Small intestine (tissue), 7 donors: ENCODE results near the gene EDIL3. TPM values are rescaled to one million over a fixed set of nuclear protein-coding genes. Genes with fewer than 3 reads are reported as not detected.

Source experiments
- DNase-seq, 2 donors: peaks; one replicate each; pipeline versions ENCODE4 v3.0.0 to v3.0.0-alpha.2; 2013
- FAIRE-seq: peaks from 2 replicates; lab custom pipeline; 2012; peaks lifted over from hg19 to GRCh38; lab: Jason Lieb, UNC
- H3K27ac ChIP-seq, 3 donors: one replicate each; pipeline ENCODE4 v1.5.1; 2013; ENCODE audit warnings: low read length in 2 of 3, mild to moderate bottlenecking in 2 of 3, control low read depth in 1 of 3, inconsistent platforms in 1 of 3, low read depth in 1 of 3, moderate library complexity in 1 of 3
- H3K27me3 ChIP-seq, 3 donors: one replicate each; pipeline ENCODE4 v1.6.1; 2013; ENCODE audit warnings: low read length in 3 of 3, inconsistent platforms in 1 of 3; ENCODE audit not compliant: control insufficient read depth in 3 of 3, insufficient read depth in 3 of 3
- H3K36me3 ChIP-seq, 3 donors: one replicate each; pipeline ENCODE4 v1.6.1; 2013; ENCODE audit warnings: low read length in 3 of 3, inconsistent platforms in 1 of 3, low read depth in 1 of 3, mild to moderate bottlenecking in 1 of 3, moderate library complexity in 1 of 3; ENCODE audit not compliant: control insufficient read depth in 3 of 3, insufficient read depth in 2 of 3
- H3K4me1 ChIP-seq, 3 donors: one replicate each; pipeline ENCODE4 v1.6.1; 2013; ENCODE audit warnings: low read length in 2 of 3, inconsistent platforms in 1 of 3, low read depth in 1 of 3, mild to moderate bottlenecking in 1 of 3, moderate library complexity in 1 of 3; ENCODE audit not compliant: control insufficient read depth in 3 of 3, insufficient read depth in 2 of 3
- H3K4me3 ChIP-seq, 3 donors: one replicate each; pipeline ENCODE4 v1.5.1; 2013; ENCODE audit warnings: low read length in 3 of 3, control low read depth in 1 of 3, inconsistent platforms in 1 of 3, low read depth in 1 of 3, mild to moderate bottlenecking in 1 of 3, moderate library complexity in 1 of 3
- H3K9me3 ChIP-seq, 2 donors: one replicate each; pipeline ENCODE4 v1.6.1; 2013; ENCODE audit warnings: low read depth in 1 of 2, low read length in 1 of 2; ENCODE audit not compliant: control insufficient read depth in 2 of 2, insufficient read depth in 1 of 2
- WGBS, 3 donors: extraction: QIAGEN DNeasy Blood & Tissue Kit; methylation state at CpG; one replicate each; pipeline ENCODE4 v1.1.7; 2013; 5-methylcytosine and 5-hydroxymethylcytosine counted together
- polyA plus RNA-seq, 4 donors: library from polyadenylated mRNA; stranded (reverse) in 3 of 4; unstranded in 1 of 4; fragments of 200-250 nt in 3 of 4; fragments of 120-200 nt in 1 of 4; gene quantifications; one replicate each; pipeline versions ENCODE4 v1.2.1 to v1.2.3, GENCODE V29; 2013
- donor health status: healthy with polysubstance abuse.
- donor health status: control.
- donor health status: control.
- donor health status: Bipolar disorder and iron deficiency.
- donor health status: healthy.

Gene EDIL3
- polyA plus RNA-seq, 4 donors = 1.6 to 24.6 (median 5.1) TPM; not detected in 1

DNA sequence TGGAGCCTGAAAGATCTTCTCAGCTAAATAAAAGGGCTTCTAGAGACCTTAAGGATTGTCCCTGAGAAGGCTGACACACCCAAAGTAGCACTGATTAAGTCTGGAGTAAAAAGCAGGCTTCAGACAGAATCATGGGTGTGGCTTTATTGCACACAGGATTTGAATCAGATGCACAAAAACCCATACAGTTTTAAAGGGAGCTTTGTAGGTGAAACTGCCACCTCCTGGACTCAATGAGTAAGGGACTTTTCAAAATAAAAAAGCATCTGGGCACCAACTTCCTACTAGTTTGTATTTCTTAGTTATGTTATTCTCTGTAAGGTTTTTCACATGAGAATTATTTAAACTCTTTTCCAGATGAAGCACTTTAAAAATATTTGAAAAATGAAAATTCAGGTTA is 129.4 kb downstream of the EDIL3 start:
- DNase-seq = peak in 1 of 2 donors; percentile 4
- Histone ChIP-seq H3K4me3 (no peak overlapping the region), H3K27me3 (no peaks in the 10 kb centered on the region), H3K27ac (no peak overlapping the region), H3K36me3 (no peaks in the 10 kb centered on the region), H3K4me1 (no peaks in the 10 kb centered on the region), H3K9me3 (no peaks in the 10 kb centered on the region)
- no peak for FAIRE-seq

DNA sequence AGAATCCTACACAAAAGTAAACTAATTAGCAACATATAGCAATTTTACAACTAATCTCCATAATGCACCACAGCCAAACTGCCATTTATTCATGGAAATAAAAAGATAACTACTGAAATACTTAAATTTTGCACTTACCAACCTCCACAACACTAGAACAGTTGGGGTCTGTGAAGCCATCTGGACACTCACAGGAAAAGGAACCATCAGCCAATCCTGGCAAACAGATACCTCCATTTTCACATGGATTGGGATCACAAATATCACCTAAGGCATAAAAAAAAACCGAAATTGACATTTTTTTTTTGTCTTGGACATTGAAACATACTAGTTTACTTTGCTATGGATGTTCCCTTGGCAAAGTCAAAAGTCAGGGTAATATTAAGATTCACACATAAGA is 130.7 kb downstream of the EDIL3 start:
- DNase-seq = no peak
- WGBS, 3 donors = 19 to 69% (median 23%) methylated on average over 1 of the region's 1 CpG
- H3K4me3 ChIP-seq = no peak overlapping the region
- FAIRE-seq = no peak
- H3K4me1 ChIP-seq = no peaks in the 10 kb centered on the region
- no peaks in the 10 kb centered on the region for H3K27me3 ChIP-seq
- no peaks in the 10 kb centered on the region for H3K9me3 ChIP-seq
- H3K36me3 ChIP-seq = no peaks in the 10 kb centered on the region
- no peak overlapping the region for H3K27ac ChIP-seq

DNA sequence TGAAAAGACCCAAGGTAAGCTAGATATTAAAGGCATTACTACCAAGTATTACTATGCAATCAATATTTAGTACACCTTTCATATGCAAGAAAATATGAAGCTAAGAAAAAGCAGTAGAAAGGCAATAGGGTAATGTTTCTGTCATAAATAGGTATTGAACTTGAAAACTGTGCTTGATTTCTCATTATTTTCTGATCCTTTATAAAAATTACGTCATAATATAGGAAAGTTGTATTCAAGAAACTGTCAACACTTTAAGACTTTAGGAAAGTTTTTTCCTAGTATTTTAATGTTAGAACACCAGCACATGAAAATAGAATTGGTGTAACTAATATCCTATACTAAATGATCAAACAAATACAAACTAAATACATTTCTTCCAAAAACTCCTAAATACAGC is 133.2 kb downstream of the EDIL3 start:
- H3K27ac ChIP-seq = no peak overlapping the region
- FAIRE-seq (no peak), DNase-seq (no peak)
- H3K4me1 ChIP-seq = no peaks in the 10 kb centered on the region
- H3K4me3 ChIP-seq = no peak overlapping the region
- no peaks in the 10 kb centered on the region for H3K27me3 ChIP-seq
- no peaks in the 10 kb centered on the region for H3K36me3 ChIP-seq
- 74 to 90% (median 79%) methylated on average over 1 of the region's 1 CpG for WGBS, 3 donors
- H3K9me3 ChIP-seq = no peaks in the 10 kb centered on the region

DNA sequence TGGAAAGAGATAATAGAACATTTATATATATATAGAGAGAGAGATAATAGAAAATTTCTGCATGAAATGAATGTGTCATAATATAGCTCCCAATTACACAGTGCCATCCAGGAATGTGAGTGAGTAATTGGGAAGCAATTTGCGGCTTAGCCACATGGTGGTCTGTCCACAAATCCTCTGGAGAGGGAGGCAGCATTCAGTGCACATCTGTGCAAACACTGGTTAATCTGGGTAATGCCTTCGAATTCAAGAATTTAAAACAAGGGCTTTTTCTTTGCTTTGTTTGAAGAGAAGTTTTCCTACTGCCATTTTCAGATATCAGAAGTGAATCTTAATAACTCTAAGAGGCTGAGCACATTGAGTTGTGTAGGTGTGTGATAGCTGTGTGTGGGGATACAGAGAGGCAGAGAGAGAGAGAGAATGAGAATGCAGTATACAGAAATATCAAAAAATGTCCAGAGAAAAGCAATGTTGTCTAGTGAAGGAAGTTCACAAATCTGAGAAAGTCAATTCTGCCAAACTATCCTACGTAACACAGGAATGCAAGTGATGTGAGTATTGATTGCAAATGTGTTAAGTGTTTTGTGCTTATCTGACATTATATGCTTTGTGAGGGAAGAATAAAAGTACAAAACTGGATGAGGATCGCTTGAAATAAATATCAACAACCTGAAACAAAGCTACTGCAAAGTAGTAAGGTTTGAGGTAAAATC is 134.6 kb downstream of the EDIL3 start:
- Histone ChIP-seq H3K27ac (no peak overlapping the region), H3K36me3 (no peaks in the 10 kb centered on the region), H3K9me3 (no peaks in the 10 kb centered on the region), H3K27me3 (no peaks in the 10 kb centered on the region), H3K4me3 (no peak overlapping the region), H3K4me1 (no peaks in the 10 kb centered on the region)
- WGBS, 3 donors = 32 to 61% (median 42%) methylated on average over 4 of the region's 4 CpGs
- FAIRE-seq = no peak
- DNase-seq = no peak

DNA sequence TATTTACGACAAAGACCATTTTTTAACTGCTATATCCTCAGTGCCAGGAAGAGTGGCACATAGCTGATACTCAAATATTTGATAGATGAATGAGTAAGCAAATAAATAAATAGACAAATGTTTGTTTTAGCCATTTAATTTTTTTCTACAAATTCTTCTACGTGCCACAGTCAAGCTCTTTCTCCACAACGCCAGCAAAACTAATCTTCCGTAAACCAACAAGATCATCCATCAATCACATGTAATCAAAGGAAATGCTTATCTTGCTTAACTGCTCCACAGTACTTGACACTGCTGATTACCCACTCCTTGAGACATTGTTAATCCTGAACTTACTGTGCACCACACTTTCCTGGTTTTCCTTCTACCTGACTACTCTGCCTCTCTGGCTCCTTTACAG is 136.7 kb downstream of the EDIL3 start:
- no peaks in the 10 kb centered on the region for H3K27me3 ChIP-seq
- H3K36me3 ChIP-seq = no peaks in the 10 kb centered on the region
- no peaks in the 10 kb centered on the region for H3K4me1 ChIP-seq
- no peaks in the 10 kb centered on the region for H3K9me3 ChIP-seq
- FAIRE-seq (no peak), DNase-seq (no peak)
- no peak overlapping the region for H3K27ac ChIP-seq
- H3K4me3 ChIP-seq = no peak overlapping the region
- 14 to 48% (median 31%) methylated on average over 4 of the region's 4 CpGs for WGBS, 3 donors

DNA sequence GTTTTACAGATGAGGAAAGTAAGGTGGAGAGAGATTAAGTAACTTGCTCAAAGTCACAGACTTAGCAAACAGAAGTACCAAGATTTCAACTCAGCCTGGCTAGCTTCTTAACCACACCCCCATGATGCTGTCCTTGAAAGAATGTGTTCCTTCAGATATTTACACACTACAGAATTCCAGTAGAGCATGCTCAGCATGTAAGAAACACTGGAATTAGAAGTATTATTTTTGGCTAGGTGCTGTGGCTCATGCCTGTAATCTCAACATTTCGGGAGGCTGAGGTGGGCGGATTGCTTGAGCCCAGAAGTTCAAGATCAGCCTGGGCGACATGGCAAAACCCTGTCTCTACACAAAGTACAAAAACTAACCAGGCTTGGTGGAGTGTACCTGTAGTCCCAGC is 142.4 kb downstream of the EDIL3 start:
- no peaks in the 10 kb centered on the region for H3K36me3 ChIP-seq
- H3K9me3 ChIP-seq = no peaks in the 10 kb centered on the region
- H3K27me3 ChIP-seq = no peaks in the 10 kb centered on the region
- no peaks in the 10 kb centered on the region for H3K4me1 ChIP-seq
- no peak overlapping the region for H3K27ac ChIP-seq
- DNase-seq = no peak
- FAIRE-seq = no peak
- 86 to 91% (median 86%) methylated on average over 3 of the region's 3 CpGs for WGBS, 3 donors
- H3K4me3 ChIP-seq = no peak overlapping the region

DNA sequence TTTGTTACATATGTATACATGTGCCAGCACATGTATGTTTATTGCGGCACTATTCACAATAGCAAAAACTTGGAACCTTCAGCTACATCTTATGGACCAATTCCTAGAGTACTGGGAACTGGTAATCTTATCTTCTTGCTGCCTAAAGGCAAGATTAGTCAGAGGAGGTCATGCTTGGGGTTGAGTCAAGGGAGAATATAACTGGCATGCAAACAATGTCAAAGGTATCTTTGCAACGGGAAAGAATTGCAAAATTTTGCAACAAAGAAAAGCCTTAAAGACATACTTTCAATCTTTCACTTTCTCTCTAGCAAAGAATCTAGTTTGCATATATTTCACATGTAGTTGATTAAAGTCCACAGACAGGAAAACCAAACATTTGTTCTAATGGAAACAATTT is 145.2 kb downstream of the EDIL3 start:
- no peak for FAIRE-seq
- Histone ChIP-seq H3K4me1 (no peaks in the 10 kb centered on the region), H3K4me3 (no peak overlapping the region), H3K9me3 (no peaks in the 10 kb centered on the region), H3K27ac (no peak overlapping the region), H3K36me3 (no peaks in the 10 kb centered on the region), H3K27me3 (no peaks in the 10 kb centered on the region)
- DNase-seq = no peak
- 38 to 51% (median 40%) methylated on average over 2 of the region's 2 CpGs for WGBS, 3 donors

DNA sequence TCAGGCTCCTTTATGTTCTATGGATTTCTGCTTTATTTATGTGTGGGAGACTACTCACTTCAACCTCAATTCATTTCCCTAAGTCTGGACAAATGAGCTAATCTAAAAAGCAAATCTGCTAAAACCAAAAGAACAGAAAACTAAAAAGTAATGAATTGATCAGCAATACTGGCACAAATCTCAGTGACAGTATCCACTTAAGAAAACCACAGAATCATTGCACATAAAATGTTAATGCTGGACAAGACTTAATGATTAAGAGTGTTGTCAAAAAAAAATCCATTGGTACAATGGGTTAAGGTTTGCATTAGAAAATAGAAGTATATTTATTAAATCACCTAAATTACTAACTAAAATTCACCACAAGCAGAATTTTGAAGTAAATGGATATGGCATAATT is 147.6 kb downstream of the EDIL3 start:
- no peak overlapping the region for H3K4me3 ChIP-seq
- H3K27me3 ChIP-seq = no peaks in the 10 kb centered on the region
- no peaks in the 10 kb centered on the region for H3K9me3 ChIP-seq
- no peaks in the 10 kb centered on the region for H3K4me1 ChIP-seq
- H3K27ac ChIP-seq = no peak overlapping the region
- FAIRE-seq (no peak), DNase-seq (no peak)
- H3K36me3 ChIP-seq = no peaks in the 10 kb centered on the region

DNA sequence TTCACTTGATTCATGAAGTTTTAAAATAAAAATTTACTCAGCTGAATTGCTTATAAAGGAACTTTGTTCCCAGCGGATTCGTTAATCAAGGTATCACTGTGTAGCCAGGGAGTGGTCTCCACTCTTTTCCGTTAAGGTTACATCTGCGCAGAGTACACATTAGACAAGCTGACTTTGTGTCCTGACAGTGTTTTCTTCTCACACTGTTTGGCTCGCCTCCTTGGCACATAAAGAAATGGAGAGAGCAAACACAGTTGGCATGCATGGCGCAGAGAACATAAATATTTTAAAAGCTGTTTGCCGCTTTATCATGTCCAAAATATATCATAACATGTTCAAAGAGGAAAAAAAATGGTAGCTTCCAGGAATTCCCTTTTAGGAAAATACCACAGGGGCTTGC is 153.2 kb downstream of the EDIL3 start:
- FAIRE-seq (no peak), DNase-seq (no peak)
- H3K4me1 ChIP-seq = no peaks in the 10 kb centered on the region
- 52 to 70% (median 64%) methylated on average over 7 of the region's 7 CpGs for WGBS, 3 donors
- H3K4me3 ChIP-seq = no peak overlapping the region
- no peak overlapping the region for H3K27ac ChIP-seq
- H3K36me3 ChIP-seq = no peaks in the 10 kb centered on the region
- H3K9me3 ChIP-seq = no peaks in the 10 kb centered on the region
- no peaks in the 10 kb centered on the region for H3K27me3 ChIP-seq
